ENCODE measurements around the gene RPRD1B. TPM values are rescaled to one million over a fixed set of nuclear protein-coding genes. Genes with fewer than 3 reads are reported as not detected.

Gene RPRD1B
- total and polyA plus RNA-seq, 2 of the 8 experiments (the other 6 are each of a cell fraction or from before 2014, with no cell fraction given): 10.3 to 20.9 TPM

- H3K4me2 ChIP-seq (ENCODE audit: insufficient read depth in 1 of 2, low read depth in 2 of 2, low read length in 2 of 2): no peak overlapping the region
- no peak overlapping the region for H4K91ac ChIP-seq (replicated peaks; ENCODE audit: insufficient read length, low read length)
- ChIA-PET POLR2A (ENCODE audit: partially characterized antibody) (interaction anchor here (1.4 kb wide), 1 partner anchor 10 kb away, joined by 4 read pairs; no protein-coding TSS in a partner anchor), CTCF (ENCODE audit: partially characterized antibody) (interaction anchor here (0.8 to 3.6 kb wide), 6 partner anchors 10 to 168 kb away, joined by 3 to 18 read pairs (median 4); no protein-coding TSS in a partner anchor)
- H3K18ac ChIP-seq (ENCODE audit: extremely low read depth, low read length): no peak overlapping the region
- H3K9me3 ChIP-seq (ENCODE audit: insufficient read depth in 2 of 2, low read depth in 1 of 2, low read length in 1 of 2): no peaks in the 10 kb centered on the region
- H2BK5ac ChIP-seq (ENCODE audit: low read depth, low read length): no peak overlapping the region
- WGBS, 2 experiments (ENCODE audit: extremely low coverage in 1 of 2, insufficient coverage in 1 of 2, insufficient read length in 1 of 2, insufficient replicate concordance in 2 of 2, low coverage in 1 of 2, low lambda C conversion rate in 2 of 2, missing lambda C conversion rate in 1 of 2): 89% methylated on average over 4 of the region's 4 CpGs; no CpG with 5 or more reads in 1 of the 2 experiments
- H2BK20ac ChIP-seq (ENCODE audit: low read length): no peak overlapping the region
- H3K27ac ChIP-seq (ENCODE audit: low read depth, low read length): no peak overlapping the region
- 0 out of 4 replicates have a peak, but pooled peaks cover 0 to 2% of the 10 kb centered on the region in 2 experiments for H3K79me2 ChIP-seq (ENCODE audit: control insufficient read depth in 1 of 2, insufficient read depth in 2 of 2, low read length in 2 of 2)
- H3K27me3 ChIP-seq (replicated peaks in 1 of 4; ENCODE audit: control insufficient read depth in 3 of 4, extremely low read depth in 1 of 4, insufficient read depth in 3 of 4, low read length in 3 of 4): no peaks in the 10 kb centered on the region
- no peak overlapping the region for H3K14ac ChIP-seq (ENCODE audit: insufficient read length)
- FAIRE-seq (no peak), DNase-seq (ENCODE audit: low read depth in 1 of 2, low spot score in 2 of 2) (no peak)
- H2AFZ ChIP-seq (ENCODE audit: low read length): no peak overlapping the region
- no peak overlapping the region for H3K23ac ChIP-seq (ENCODE audit: insufficient read length)
- H4K20me1 ChIP-seq (replicated peaks in 1 of 2; ENCODE audit: control insufficient read depth in 1 of 2, insufficient read depth in 2 of 2, low read length in 2 of 2): no peaks in the 10 kb centered on the region
- no peaks in the 10 kb centered on the region for H3K79me1 ChIP-seq (ENCODE audit: low read depth, low read length)
- no peaks in the 10 kb centered on the region for H3K4me1 ChIP-seq (replicated peaks in 1 of 4; ENCODE audit: control insufficient read depth in 3 of 4, insufficient read depth in 4 of 4, low read length in 3 of 4)
- no peak overlapping the region for H2BK12ac ChIP-seq (ENCODE audit: low read depth, low read length)
- no peak overlapping the region for H3K4ac ChIP-seq (replicated peaks; ENCODE audit: insufficient read length, low read depth, low read length)
- H3K4me3 ChIP-seq (ENCODE audit: extremely low read depth in 1 of 4, insufficient read depth in 2 of 4, low read depth in 3 of 4, low read length in 4 of 4): no peak overlapping the region
- no peak overlapping the region for H4K8ac ChIP-seq (ENCODE audit: extremely low read depth, insufficient read depth, low read length)
- H4K5ac ChIP-seq (ENCODE audit: insufficient read length, low read depth, low read length): no peak overlapping the region
- H3K56ac ChIP-seq (replicated peaks; ENCODE audit: insufficient read length, low read depth, low read length): no peak overlapping the region
- H2AK5ac ChIP-seq (ENCODE audit: low read depth, low read length): no peak overlapping the region
- H3K23me2 ChIP-seq (ENCODE audit: low read depth, low read length): no peaks in the 10 kb centered on the region; the same call in 1 of the 2 replicates
- H2BK15ac ChIP-seq (ENCODE audit: low read length): no peak overlapping the region
- H2BK120ac ChIP-seq (replicated peaks; ENCODE audit: low read depth, low read length): no peak overlapping the region
- H3K36me3 ChIP-seq (ENCODE audit: control insufficient read depth in 2 of 4, insufficient read depth in 4 of 4, low read length in 3 of 4): peaks cover 23 to 68% (median 42%) of the 10 kb centered on the region in 4 experiments
- no peak overlapping the region for H3K9ac ChIP-seq (replicated peaks in 1 of 4; ENCODE audit: extremely low read depth in 1 of 4, low read depth in 3 of 4, low read length in 3 of 4)
- TF ChIP-seq BACH1 (IDR thresholded peaks at IDR 0.05; ENCODE audit: low read length) (no peak), TAF7 (optimal IDR thresholded peaks at IDR 0.05; ENCODE audit: borderline replicate concordance, low read depth, low read length) (no peak), KDM1A (IDR thresholded peaks at IDR 0.05; ENCODE audit: borderline replicate concordance, low read length) (no peak), CREB1 (IDR thresholded peaks at IDR 0.05) (no peak), EP300 (IDR thresholded peaks at IDR 0.05; ENCODE audit: borderline replicate concordance in 1 of 2, low read depth in 2 of 2, low read length in 2 of 2) (no peak), HDAC2 (IDR thresholded peaks at IDR 0.05; ENCODE audit: borderline replicate concordance in 1 of 2, low read depth in 2 of 2, low read length in 2 of 2) (no peak), CTCF (IDR thresholded peaks at IDR 0.05; ENCODE audit: control extremely low read depth in 1 of 3, insufficient read depth in 1 of 3, low read depth in 1 of 3, low read length in 3 of 3) (no peak), CBX5 (IDR thresholded peaks at IDR 0.05; ENCODE audit: low read depth, low read length) (no peak), KDM5A (IDR thresholded peaks at IDR 0.05; ENCODE audit: low read length) (no peak), BRCA1 (IDR thresholded peaks at IDR 0.05; ENCODE audit: low read depth, low read length) (no peak), SP1 (IDR thresholded peaks at IDR 0.05; ENCODE audit: low read depth, low read length) (no peak)
Measured at GRCh38 chr20:38061109-38061508, 27.6 kb downstream of the RPRD1B start.
